ENCODE results near the gene RBM15.

The RBM15 gene

DNA sequence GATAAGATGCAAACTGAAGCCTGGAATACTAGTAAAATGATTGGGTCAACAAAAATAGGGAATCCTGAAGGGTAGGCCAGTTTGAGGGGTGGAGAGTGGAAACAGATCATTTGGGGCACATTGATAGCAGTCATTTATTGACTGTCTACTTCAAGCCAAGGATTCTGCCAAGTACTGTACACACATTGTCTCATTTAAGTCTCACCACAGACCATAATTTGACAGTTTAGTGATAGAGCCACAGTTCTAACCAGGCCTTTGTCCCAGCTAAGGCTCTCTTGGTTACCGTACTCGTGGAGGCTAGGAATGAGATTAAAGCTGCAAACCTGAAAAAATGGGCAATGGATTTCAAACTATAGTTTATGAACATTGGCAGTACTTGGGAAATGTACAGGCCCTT is 11.2 kb downstream of the RBM15 start:
- Histone ChIP-seq H3K4me3 (ENCODE audit: low read length) (peak overlapping the region; percentile 36), H3K27me3 (ENCODE audit: control insufficient read depth, low read length) (no peaks in the 10 kb centered on the region), H3K4me1 (ENCODE audit: control insufficient read depth, low read length) (peaks cover 80% of the 10 kb centered on the region), H3K27ac (ENCODE audit: low read depth, low read length) (no peak overlapping the region), H3K4me2 (ENCODE audit: low read length) (peak overlapping the region; percentile 74), H3K36me3 (ENCODE audit: control insufficient read depth, low read length) (peaks cover 91% of the 10 kb centered on the region), H3K79me2 (ENCODE audit: control insufficient read depth, low read length) (peaks cover 100% of the 10 kb centered on the region), H4K20me1 (ENCODE audit: control insufficient read depth, insufficient read depth, low read depth, low read length) (peaks cover 34% of the 10 kb centered on the region), H3F3A (ENCODE audit: control insufficient read depth, insufficient read depth) (no peaks in the 10 kb centered on the region), H3K9me3 (ENCODE audit: control insufficient read depth, insufficient read depth, low read length) (no peaks in the 10 kb centered on the region), H3K9me2 (replicated peaks; ENCODE audit: control insufficient read depth, low read length) (no peaks in the 10 kb centered on the region)
- TF ChIP-seq, protein P1, sequence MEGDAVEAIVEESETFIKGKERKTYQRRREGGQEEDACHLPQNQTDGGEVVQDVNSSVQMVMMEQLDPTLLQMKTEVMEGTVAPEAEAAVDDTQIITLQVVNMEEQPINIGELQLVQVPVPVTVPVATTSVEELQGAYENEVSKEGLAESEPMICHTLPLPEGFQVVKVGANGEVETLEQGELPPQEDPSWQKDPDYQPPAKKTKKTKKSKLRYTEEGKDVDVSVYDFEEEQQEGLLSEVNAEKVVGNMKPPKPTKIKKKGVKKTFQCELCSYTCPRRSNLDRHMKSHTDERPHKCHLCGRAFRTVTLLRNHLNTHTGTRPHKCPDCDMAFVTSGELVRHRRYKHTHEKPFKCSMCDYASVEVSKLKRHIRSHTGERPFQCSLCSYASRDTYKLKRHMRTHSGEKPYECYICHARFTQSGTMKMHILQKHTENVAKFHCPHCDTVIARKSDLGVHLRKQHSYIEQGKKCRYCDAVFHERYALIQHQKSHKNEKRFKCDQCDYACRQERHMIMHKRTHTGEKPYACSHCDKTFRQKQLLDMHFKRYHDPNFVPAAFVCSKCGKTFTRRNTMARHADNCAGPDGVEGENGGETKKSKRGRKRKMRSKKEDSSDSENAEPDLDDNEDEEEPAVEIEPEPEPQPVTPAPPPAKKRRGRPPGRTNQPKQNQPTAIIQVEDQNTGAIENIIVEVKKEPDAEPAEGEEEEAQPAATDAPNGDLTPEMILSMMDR (IDR thresholded peaks at IDR 0.05; ENCODE audit: low read depth, low read length, poor library complexity, severe bottlenecking), result no peak
- TF ChIP-seq EZH2phosphoT487 (IDR thresholded peaks at IDR 0.05; ENCODE audit: borderline replicate concordance, low read length), result no peak

DNA sequence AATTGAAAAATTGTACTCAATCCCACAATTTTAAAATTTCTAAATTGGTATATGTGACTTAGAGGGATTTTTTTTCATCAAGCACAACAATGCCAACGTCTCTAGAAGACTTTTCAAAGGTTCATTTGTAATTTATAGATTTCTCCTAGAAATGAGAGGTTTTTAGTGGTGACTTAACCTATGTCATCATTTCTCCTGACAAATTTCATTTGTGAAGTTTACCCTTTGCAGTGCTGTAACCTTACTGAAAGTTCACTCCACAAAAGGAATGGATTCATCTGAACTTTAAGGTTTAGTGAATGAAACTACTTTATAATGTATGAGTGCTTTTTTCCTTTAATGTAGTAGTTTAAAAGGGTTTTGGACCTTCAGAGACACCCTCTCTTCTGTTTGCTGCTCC is 16.1 kb downstream of the RBM15 start:
- peaks cover 100% of the 10 kb centered on the region for H3K79me2 ChIP-seq (ENCODE audit: control insufficient read depth, low read length)
- peaks cover 20% of the 10 kb centered on the region for H4K20me1 ChIP-seq (ENCODE audit: control insufficient read depth, insufficient read depth, low read depth, low read length)
- TF ChIP-seq, protein P1 (IDR thresholded peaks at IDR 0.05; ENCODE audit: low read depth, low read length, poor library complexity, severe bottlenecking), result no peak
- no peak for TF ChIP-seq EZH2phosphoT487 (IDR thresholded peaks at IDR 0.05; ENCODE audit: borderline replicate concordance, low read length)
- H3F3A ChIP-seq (ENCODE audit: control insufficient read depth, insufficient read depth), result peaks cover 6% of the 10 kb centered on the region; the same call in 1 of the 2 replicates
- 0 out of 2 replicates have a peak overlapping the region, but pooled peaks have one; percentile 2 for H3K4me2 ChIP-seq (ENCODE audit: low read length)
- no peak overlapping the region for H3K4me3 ChIP-seq (ENCODE audit: low read length)
- H3K4me1 ChIP-seq (ENCODE audit: control insufficient read depth, low read length), result peaks cover 58% of the 10 kb centered on the region
- no peaks in the 10 kb centered on the region for H3K9me2 ChIP-seq (replicated peaks; ENCODE audit: control insufficient read depth, low read length)
- peaks cover 88% of the 10 kb centered on the region for H3K36me3 ChIP-seq (ENCODE audit: control insufficient read depth, low read length)
- no peaks in the 10 kb centered on the region for H3K27me3 ChIP-seq (ENCODE audit: control insufficient read depth, low read length)
- no peak overlapping the region for H3K27ac ChIP-seq (ENCODE audit: low read depth, low read length)
- no peaks in the 10 kb centered on the region for H3K9me3 ChIP-seq (ENCODE audit: control insufficient read depth, insufficient read depth, low read length)

DNA sequence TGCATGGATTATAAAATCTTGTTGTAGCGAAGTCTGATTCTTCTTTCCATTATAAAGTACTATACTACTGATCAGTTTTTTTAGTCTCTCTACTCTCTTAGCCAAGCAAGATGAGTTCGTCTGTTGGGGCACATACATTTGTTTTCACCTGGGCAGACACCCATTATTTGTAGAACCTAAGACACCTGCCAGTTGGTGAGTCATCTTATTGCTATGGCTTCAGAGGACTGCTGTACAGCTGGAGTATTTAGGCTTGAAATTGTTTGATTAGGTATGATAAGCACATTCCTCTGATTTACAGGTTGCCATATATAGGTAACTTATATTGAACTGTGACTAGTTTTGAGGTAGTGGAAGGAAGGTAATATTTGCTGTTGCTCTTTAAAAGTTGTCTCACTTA is 17.2 kb downstream of the RBM15 start:
- Histone ChIP-seq H3K4me3 (ENCODE audit: low read length) (no peak overlapping the region), H3F3A (ENCODE audit: control insufficient read depth, insufficient read depth) (peaks cover 6% of the 10 kb centered on the region), H3K79me2 (ENCODE audit: control insufficient read depth, low read length) (peaks cover 100% of the 10 kb centered on the region), H3K4me1 (ENCODE audit: control insufficient read depth, low read length) (peaks cover 47% of the 10 kb centered on the region), H3K27me3 (ENCODE audit: control insufficient read depth, low read length) (no peaks in the 10 kb centered on the region), H3K9me2 (replicated peaks; ENCODE audit: control insufficient read depth, low read length) (no peaks in the 10 kb centered on the region), H3K9me3 (ENCODE audit: control insufficient read depth, insufficient read depth, low read length) (no peaks in the 10 kb centered on the region), H3K36me3 (ENCODE audit: control insufficient read depth, low read length) (peaks cover 86% of the 10 kb centered on the region), H3K27ac (ENCODE audit: low read depth, low read length) (no peak overlapping the region), H3K4me2 (ENCODE audit: low read length) (no peak overlapping the region), H4K20me1 (ENCODE audit: control insufficient read depth, insufficient read depth, low read depth, low read length) (peaks cover 11% of the 10 kb centered on the region)
- TF ChIP-seq EZH2phosphoT487 (IDR thresholded peaks at IDR 0.05; ENCODE audit: borderline replicate concordance, low read length), result no peak
- TF ChIP-seq, protein P1 (IDR thresholded peaks at IDR 0.05; ENCODE audit: low read depth, low read length, poor library complexity, severe bottlenecking), result no peak
